Kidney glomerular epithelial cell (primary cell): Measurements from ENCODE around the gene GAPVD1.
"Not testable (repeated sequence)": the region's sequence is repeated elsewhere in the genome, so short reads cannot be mapped to it uniquely, and the experiment has no call there.

Experiments
- DNase-seq: peaks from one replicate; lab custom pipeline; 2025; lab: John Stamatoyannopoulos, UW

Gene GAPVD1

GRCh38 chr9:125316359-125316758 lies 54.7 kb downstream of the GAPVD1 start:
- DNase-seq: not testable (repeated sequence)

GRCh38 chr9:125317704-125318103 lies 56.1 kb downstream of the GAPVD1 start:
- DNase-seq: no peak

- DNase-seq: no peak
Measured at GRCh38 chr9:125321496-125321895, 59.9 kb downstream of the GAPVD1 start.

- DNase-seq: no peak
Measured at GRCh38 chr9:125323615-125324014, 62.0 kb downstream of the GAPVD1 start.

GRCh38 chr9:125325826-125326225 lies 64.2 kb downstream of the GAPVD1 start:
- DNase-seq: no peak

- peak; percentile 9 for DNase-seq
Measured at GRCh38 chr9:125329978-125330377, 68.4 kb downstream of the GAPVD1 start.

- DNase-seq: no peak
Measured at GRCh38 chr9:125330587-125330986, 69.0 kb downstream of the GAPVD1 start.

GRCh38 chr9:125332527-125332926 lies 70.9 kb downstream of the GAPVD1 start:
- DNase-seq: no peak

- no peak for DNase-seq
Measured at GRCh38 chr9:125337236-125337635, 75.6 kb downstream of the GAPVD1 start.

GRCh38 chr9:125338929-125339328 lies 77.3 kb downstream of the GAPVD1 start:
- no peak for DNase-seq

GRCh38 chr9:125341566-125341965 lies 79.9 kb downstream of the GAPVD1 start:
- DNase-seq: no peak

GRCh38 chr9:125343518-125344275 lies 82.1 kb downstream of the GAPVD1 start:
- DNase-seq: no peak

- DNase-seq: no peak
Measured at GRCh38 chr9:125346080-125346732, 84.6 kb downstream of the GAPVD1 start.

- no peak for DNase-seq
Measured at GRCh38 chr9:125355601-125356000, 94.0 kb downstream of the GAPVD1 start.

GRCh38 chr9:125356032-125356431 lies 94.4 kb downstream of the GAPVD1 start:
- DNase-seq: no peak

GRCh38 chr9:125359011-125359410 lies 97.4 kb downstream of the GAPVD1 start:
- no peak for DNase-seq

- DNase-seq: no peak
Measured at GRCh38 chr9:125360601-125361000, 99.0 kb downstream of the GAPVD1 start.

GRCh38 chr9:125361837-125362531 lies 100.4 kb downstream of the GAPVD1 start:
- DNase-seq: no peak

- DNase-seq: no peak
Measured at GRCh38 chr9:125366676-125367075, 105.0 kb downstream of the GAPVD1 start.

GRCh38 chr9:125370786-125371185 lies 109.2 kb downstream of the GAPVD1 start:
- DNase-seq: no peak

GRCh38 chr9:125372441-125373226 lies 111.0 kb downstream of the GAPVD1 start:
- DNase-seq: no peak
